ENCODE measurements around the gene DTNB. TPM values are rescaled to one million over a fixed set of nuclear protein-coding genes. Genes with fewer than 3 reads are reported as not detected.
A peak's percentile ranks its signal among the peaks of the same experiment; 100 is the strongest.

DTNB gene
- total RNA-seq, 1 experiment from 2014 or later, result 19.8 TPM

- H3K4me3 ChIP-seq (ENCODE audit: insufficient read depth, low read depth, low read length), result no peak overlapping the region
- DNase-seq, result peak; percentile 60
- no peaks in the 10 kb centered on the region for H3K27me3 ChIP-seq (ENCODE audit: control insufficient read depth, insufficient read depth, low read length)
- H3K36me3 ChIP-seq (replicated peaks; ENCODE audit: control insufficient read depth, insufficient read depth, low read length), result no peaks in the 10 kb centered on the region
These were observed 24.4 kb upstream of the DTNB start for GRCh38 chr2:25697559-25698341.

GRCh38 chr2:25692737-25693445, 19.5 kb upstream of the DTNB start:
- Histone ChIP-seq H3K27me3 (ENCODE audit: control insufficient read depth, insufficient read depth, low read length) (no peaks in the 10 kb centered on the region), H3K4me3 (ENCODE audit: insufficient read depth, low read depth, low read length) (no peak overlapping the region), H3K36me3 (replicated peaks; ENCODE audit: control insufficient read depth, insufficient read depth, low read length) (no peaks in the 10 kb centered on the region)
- peak; percentile 52 for DNase-seq

- peak; percentile 32 for DNase-seq
- Histone ChIP-seq H3K4me3 (ENCODE audit: insufficient read depth, low read depth, low read length) (no peak overlapping the region), H3K36me3 (replicated peaks; ENCODE audit: control insufficient read depth, insufficient read depth, low read length) (no peaks in the 10 kb centered on the region), H3K27me3 (ENCODE audit: control insufficient read depth, insufficient read depth, low read length) (no peaks in the 10 kb centered on the region)
These were observed 18.8 kb upstream of the DTNB start for GRCh38 chr2:25692143-25692542.

GRCh38 chr2:25690058-25690457, 16.7 kb upstream of the DTNB start:
- Histone ChIP-seq H3K4me3 (ENCODE audit: insufficient read depth, low read depth, low read length) (no peak overlapping the region), H3K36me3 (replicated peaks; ENCODE audit: control insufficient read depth, insufficient read depth, low read length) (no peaks in the 10 kb centered on the region), H3K27me3 (ENCODE audit: control insufficient read depth, insufficient read depth, low read length) (no peaks in the 10 kb centered on the region)
- DNase-seq, result no peak

- no peaks in the 10 kb centered on the region for H3K36me3 ChIP-seq (replicated peaks; ENCODE audit: control insufficient read depth, insufficient read depth, low read length)
- no peaks in the 10 kb centered on the region for H3K27me3 ChIP-seq (ENCODE audit: control insufficient read depth, insufficient read depth, low read length)
- no peak overlapping the region for H3K4me3 ChIP-seq (ENCODE audit: insufficient read depth, low read depth, low read length)
- DNase-seq, result no peak
These were observed 14.9 kb upstream of the DTNB start for GRCh38 chr2:25688236-25688635.

- Histone ChIP-seq H3K4me3 (ENCODE audit: insufficient read depth, low read depth, low read length) (no peak overlapping the region), H3K36me3 (replicated peaks; ENCODE audit: control insufficient read depth, insufficient read depth, low read length) (no peaks in the 10 kb centered on the region), H3K27me3 (ENCODE audit: control insufficient read depth, insufficient read depth, low read length) (no peaks in the 10 kb centered on the region)
- no peak for DNase-seq
These were observed 12.4 kb upstream of the DTNB start for GRCh38 chr2:25685741-25686140.

GRCh38 chr2:25684577-25685473, 11.4 kb upstream of the DTNB start:
- Histone ChIP-seq H3K27me3 (ENCODE audit: control insufficient read depth, insufficient read depth, low read length) (no peaks in the 10 kb centered on the region), H3K36me3 (replicated peaks; ENCODE audit: control insufficient read depth, insufficient read depth, low read length) (no peaks in the 10 kb centered on the region), H3K4me3 (ENCODE audit: insufficient read depth, low read depth, low read length) (no peak overlapping the region)
- no peak for DNase-seq

GRCh38 chr2:25682082-25682481, 8.7 kb upstream of the DTNB start:
- Histone ChIP-seq H3K27me3 (ENCODE audit: control insufficient read depth, insufficient read depth, low read length) (no peaks in the 10 kb centered on the region), H3K4me3 (ENCODE audit: insufficient read depth, low read depth, low read length) (no peak overlapping the region), H3K36me3 (replicated peaks; ENCODE audit: control insufficient read depth, insufficient read depth, low read length) (no peaks in the 10 kb centered on the region)
- DNase-seq, result no peak

GRCh38 chr2:25677877-25678276, 4.5 kb upstream of the DTNB start:
- DNase-seq, result no peak
- H3K36me3 ChIP-seq (replicated peaks; ENCODE audit: control insufficient read depth, insufficient read depth, low read length), result no peaks in the 10 kb centered on the region
- H3K27me3 ChIP-seq (ENCODE audit: control insufficient read depth, insufficient read depth, low read length), result peaks cover 21% of the 10 kb centered on the region
- H3K4me3 ChIP-seq (ENCODE audit: insufficient read depth, low read depth, low read length), result no peak overlapping the region

- no peak for DNase-seq
- peaks cover 21% of the 10 kb centered on the region for H3K27me3 ChIP-seq (ENCODE audit: control insufficient read depth, insufficient read depth, low read length)
- H3K36me3 ChIP-seq (replicated peaks; ENCODE audit: control insufficient read depth, insufficient read depth, low read length), result no peaks in the 10 kb centered on the region
- peak overlapping the region; percentile 50 for H3K4me3 ChIP-seq (ENCODE audit: insufficient read depth, low read depth, low read length)
These were observed 643 bp upstream of the DTNB start for GRCh38 chr2:25674077-25674362.

GRCh38 chr2:25672494-25673299, 680 bp downstream of the DTNB start:
- Histone ChIP-seq H3K36me3 (replicated peaks; ENCODE audit: control insufficient read depth, insufficient read depth, low read length) (no peaks in the 10 kb centered on the region), H3K4me3 (ENCODE audit: insufficient read depth, low read depth, low read length) (peak overlapping the region; percentile 90), H3K27me3 (ENCODE audit: control insufficient read depth, insufficient read depth, low read length) (peaks cover 21% of the 10 kb centered on the region)
- DNase-seq, result peak; percentile 87

GRCh38 chr2:25671622-25672021, 1.8 kb downstream of the DTNB start:
- DNase-seq, result no peak
- Histone ChIP-seq H3K27me3 (ENCODE audit: control insufficient read depth, insufficient read depth, low read length) (peaks cover 21% of the 10 kb centered on the region), H3K36me3 (replicated peaks; ENCODE audit: control insufficient read depth, insufficient read depth, low read length) (no peaks in the 10 kb centered on the region), H3K4me3 (ENCODE audit: insufficient read depth, low read depth, low read length) (no peak overlapping the region)

GRCh38 chr2:25669520-25669919, 3.9 kb downstream of the DTNB start:
- no peaks in the 10 kb centered on the region for H3K36me3 ChIP-seq (replicated peaks; ENCODE audit: control insufficient read depth, insufficient read depth, low read length)
- DNase-seq, result peak; percentile 70
- H3K27me3 ChIP-seq (ENCODE audit: control insufficient read depth, insufficient read depth, low read length), result peaks cover 9% of the 10 kb centered on the region
- H3K4me3 ChIP-seq (ENCODE audit: insufficient read depth, low read depth, low read length), result no peak overlapping the region

- Histone ChIP-seq H3K4me3 (ENCODE audit: insufficient read depth, low read depth, low read length) (no peak overlapping the region), H3K27me3 (ENCODE audit: control insufficient read depth, insufficient read depth, low read length) (no peaks in the 10 kb centered on the region), H3K36me3 (replicated peaks; ENCODE audit: control insufficient read depth, insufficient read depth, low read length) (no peaks in the 10 kb centered on the region)
- no peak for DNase-seq
These were observed 7.2 kb downstream of the DTNB start for GRCh38 chr2:25666218-25666617.

All from H7 (cell line).